Esophagus squamous epithelium (tissue), 4 donors: Measurements from ENCODE around the gene OR5T1.

Experiments used
- POLR2A ChIP-seq, 4 donors: fragments of 450-650 bp; IDR thresholded peaks; one replicate each; pipeline ENCODE4 v1.6.1; 2017; ENCODE audit warnings: antibody characterized with exemption in 4 of 4, mild to moderate bottlenecking in 4 of 4, moderate library complexity in 3 of 4
- TF ChIP-seq, protein P1 (sequence below), 6 experiments: fragments of 450-650 bp in 4 of 6; fragments of 200-600 bp in 2 of 6; sonication (generic) in 2 of 6; IDR thresholded peaks; one replicate each; pipeline ENCODE4 v1.5.1; 2016 to 2019; ENCODE audit warnings: antibody characterized with exemption in 6 of 6, mild to moderate bottlenecking in 4 of 6, moderate library complexity in 4 of 6

DNA sequence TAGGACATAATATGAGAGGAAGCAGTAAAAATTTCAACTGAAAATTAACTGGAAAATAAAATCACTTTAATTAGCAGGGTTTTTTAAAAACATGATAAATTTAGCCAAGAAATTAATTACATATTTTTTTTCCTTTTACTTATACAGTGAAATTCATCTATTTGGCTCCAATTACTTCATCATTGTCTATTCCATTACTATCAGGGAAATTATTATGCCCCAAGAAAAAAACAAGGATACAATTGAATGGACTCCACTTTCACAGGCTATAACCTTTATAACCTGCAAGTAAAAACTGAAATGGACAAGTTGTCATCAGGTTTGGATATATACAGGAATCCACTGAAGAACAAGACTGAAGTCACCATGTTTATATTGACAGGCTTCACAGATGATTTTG lies 22.0 kb upstream of the OR5T1 start, which contains the start of gene OR5T3:
- no peak for TF ChIP-seq POLR2A (IDR thresholded peaks at IDR 0.05)
- TF ChIP-seq, protein P1, sequence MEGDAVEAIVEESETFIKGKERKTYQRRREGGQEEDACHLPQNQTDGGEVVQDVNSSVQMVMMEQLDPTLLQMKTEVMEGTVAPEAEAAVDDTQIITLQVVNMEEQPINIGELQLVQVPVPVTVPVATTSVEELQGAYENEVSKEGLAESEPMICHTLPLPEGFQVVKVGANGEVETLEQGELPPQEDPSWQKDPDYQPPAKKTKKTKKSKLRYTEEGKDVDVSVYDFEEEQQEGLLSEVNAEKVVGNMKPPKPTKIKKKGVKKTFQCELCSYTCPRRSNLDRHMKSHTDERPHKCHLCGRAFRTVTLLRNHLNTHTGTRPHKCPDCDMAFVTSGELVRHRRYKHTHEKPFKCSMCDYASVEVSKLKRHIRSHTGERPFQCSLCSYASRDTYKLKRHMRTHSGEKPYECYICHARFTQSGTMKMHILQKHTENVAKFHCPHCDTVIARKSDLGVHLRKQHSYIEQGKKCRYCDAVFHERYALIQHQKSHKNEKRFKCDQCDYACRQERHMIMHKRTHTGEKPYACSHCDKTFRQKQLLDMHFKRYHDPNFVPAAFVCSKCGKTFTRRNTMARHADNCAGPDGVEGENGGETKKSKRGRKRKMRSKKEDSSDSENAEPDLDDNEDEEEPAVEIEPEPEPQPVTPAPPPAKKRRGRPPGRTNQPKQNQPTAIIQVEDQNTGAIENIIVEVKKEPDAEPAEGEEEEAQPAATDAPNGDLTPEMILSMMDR (IDR thresholded peaks at IDR 0.05), result no peak
